ENCODE results near the gene PREPL.

The PREPL gene

DNA sequence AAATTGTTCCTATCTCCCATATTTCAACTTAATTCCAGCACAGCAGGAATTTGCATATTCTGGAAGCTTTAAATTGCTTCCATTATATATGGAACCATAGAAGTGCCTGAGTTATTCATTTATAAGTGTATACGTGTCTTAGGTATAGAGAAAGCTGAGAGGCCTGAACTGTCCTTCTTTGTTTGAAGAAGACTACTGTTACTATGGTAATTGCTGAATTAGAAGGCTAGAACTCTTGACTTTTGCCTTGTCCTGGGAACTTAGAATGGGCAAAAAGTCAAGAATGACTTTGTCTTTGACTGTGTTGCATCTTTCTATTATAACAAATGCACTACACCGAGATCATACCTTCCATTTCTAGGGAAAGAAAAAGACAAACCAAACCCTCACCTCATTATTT lies 16.2 kb upstream of the PREPL start:
- Histone ChIP-seq H3F3A (ENCODE audit: insufficient read depth) (peaks cover 5% of the 10 kb centered on the region; the same call in 1 of the 2 replicates), H3K79me2 (ENCODE audit: insufficient read depth, low read length) (peaks cover 12% of the 10 kb centered on the region; the same call in 1 of the 2 replicates), H3K27ac (ENCODE audit: low read depth, low read length) (no peak overlapping the region), H3K36me3 (ENCODE audit: low read length) (peaks cover 4% of the 10 kb centered on the region; the same call in 1 of the 2 replicates), H4K20me1 (ENCODE audit: low read depth, low read length) (no peaks in the 10 kb centered on the region; the same call in 1 of the 2 replicates), H3K9me3 (ENCODE audit: insufficient read depth, low read length) (no peaks in the 10 kb centered on the region), H3K4me2 (ENCODE audit: low read depth, low read length, poor library complexity, severe bottlenecking) (no peak overlapping the region), H2AFZ (ENCODE audit: low read depth, low read length, severe bottlenecking) (no peak overlapping the region), H3K9me2 (replicated peaks; ENCODE audit: insufficient read depth, low read length) (no peaks in the 10 kb centered on the region), H3K4me3 (ENCODE audit: insufficient read depth, low read length, poor library complexity, severe bottlenecking) (no peak overlapping the region), H3K27me3 (ENCODE audit: low read length) (no peaks in the 10 kb centered on the region), H3K9ac (ENCODE audit: low read length) (no peak overlapping the region)
- TF ChIP-seq, protein P1, sequence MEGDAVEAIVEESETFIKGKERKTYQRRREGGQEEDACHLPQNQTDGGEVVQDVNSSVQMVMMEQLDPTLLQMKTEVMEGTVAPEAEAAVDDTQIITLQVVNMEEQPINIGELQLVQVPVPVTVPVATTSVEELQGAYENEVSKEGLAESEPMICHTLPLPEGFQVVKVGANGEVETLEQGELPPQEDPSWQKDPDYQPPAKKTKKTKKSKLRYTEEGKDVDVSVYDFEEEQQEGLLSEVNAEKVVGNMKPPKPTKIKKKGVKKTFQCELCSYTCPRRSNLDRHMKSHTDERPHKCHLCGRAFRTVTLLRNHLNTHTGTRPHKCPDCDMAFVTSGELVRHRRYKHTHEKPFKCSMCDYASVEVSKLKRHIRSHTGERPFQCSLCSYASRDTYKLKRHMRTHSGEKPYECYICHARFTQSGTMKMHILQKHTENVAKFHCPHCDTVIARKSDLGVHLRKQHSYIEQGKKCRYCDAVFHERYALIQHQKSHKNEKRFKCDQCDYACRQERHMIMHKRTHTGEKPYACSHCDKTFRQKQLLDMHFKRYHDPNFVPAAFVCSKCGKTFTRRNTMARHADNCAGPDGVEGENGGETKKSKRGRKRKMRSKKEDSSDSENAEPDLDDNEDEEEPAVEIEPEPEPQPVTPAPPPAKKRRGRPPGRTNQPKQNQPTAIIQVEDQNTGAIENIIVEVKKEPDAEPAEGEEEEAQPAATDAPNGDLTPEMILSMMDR (IDR thresholded peaks at IDR 0.05; ENCODE audit: insufficient read depth, low read length, poor library complexity, severe bottlenecking), result no peak
- TF ChIP-seq EZH2phosphoT487 (conservative IDR thresholded peaks at IDR 0.05; ENCODE audit: low read length), result no peak

- Histone ChIP-seq H3K4me3 (ENCODE audit: insufficient read depth, low read length, poor library complexity, severe bottlenecking) (no peak overlapping the region), H4K20me1 (ENCODE audit: low read depth, low read length) (peaks cover 12% of the 10 kb centered on the region; the same call in 1 of the 2 replicates), H3F3A (ENCODE audit: insufficient read depth) (no peaks in the 10 kb centered on the region), H3K9me3 (ENCODE audit: insufficient read depth, low read length) (no peaks in the 10 kb centered on the region), H3K27ac (ENCODE audit: low read depth, low read length) (no peak overlapping the region), H3K79me2 (ENCODE audit: insufficient read depth, low read length) (peaks cover 48% of the 10 kb centered on the region), H3K9ac (ENCODE audit: low read length) (no peak overlapping the region), H2AFZ (ENCODE audit: low read depth, low read length, severe bottlenecking) (no peak overlapping the region), H3K36me3 (ENCODE audit: low read length) (peaks cover 4% of the 10 kb centered on the region; the same call in 1 of the 2 replicates), H3K9me2 (replicated peaks; ENCODE audit: insufficient read depth, low read length) (no peaks in the 10 kb centered on the region), H3K27me3 (ENCODE audit: low read length) (no peaks in the 10 kb centered on the region), H3K4me2 (ENCODE audit: low read depth, low read length, poor library complexity, severe bottlenecking) (no peak overlapping the region)
- TF ChIP-seq EZH2phosphoT487 (conservative IDR thresholded peaks at IDR 0.05; ENCODE audit: low read length), result no peak
- TF ChIP-seq, protein P1 (IDR thresholded peaks at IDR 0.05; ENCODE audit: insufficient read depth, low read length, poor library complexity, severe bottlenecking), result no peak
Measured at GRCh38 chr2:44372246-44372645, 11.0 kb upstream of the PREPL start.

DNA sequence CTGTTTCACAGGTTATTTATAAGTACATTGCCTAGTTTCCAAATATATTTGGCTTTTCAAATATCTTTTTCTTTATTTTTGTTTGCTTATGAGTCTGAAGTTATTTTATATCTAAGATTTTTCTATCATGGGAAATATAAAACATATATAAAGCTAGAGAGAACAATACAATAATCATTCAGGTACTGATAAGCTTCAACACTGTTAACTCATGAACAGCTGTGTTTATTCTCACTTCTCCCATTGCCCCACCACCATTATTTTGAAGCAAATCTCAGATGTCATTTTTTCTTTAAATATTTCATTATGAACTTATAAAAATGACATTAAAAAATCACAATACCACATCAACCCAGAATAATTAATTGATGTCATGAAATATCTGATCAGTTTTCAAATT lies 10.2 kb upstream of the PREPL start:
- no peaks in the 10 kb centered on the region for H3F3A ChIP-seq (ENCODE audit: insufficient read depth)
- H3K9ac ChIP-seq (ENCODE audit: low read length), result no peak overlapping the region
- no peak overlapping the region for H3K4me3 ChIP-seq (ENCODE audit: insufficient read depth, low read length, poor library complexity, severe bottlenecking)
- H3K27ac ChIP-seq (ENCODE audit: low read depth, low read length), result no peak overlapping the region
- H3K9me2 ChIP-seq (replicated peaks; ENCODE audit: insufficient read depth, low read length), result no peaks in the 10 kb centered on the region
- peaks cover 4% of the 10 kb centered on the region; the same call in 1 of the 2 replicates for H3K36me3 ChIP-seq (ENCODE audit: low read length)
- no peak overlapping the region for H2AFZ ChIP-seq (ENCODE audit: low read depth, low read length, severe bottlenecking)
- H3K27me3 ChIP-seq (ENCODE audit: low read length), result no peaks in the 10 kb centered on the region
- TF ChIP-seq EZH2phosphoT487 (conservative IDR thresholded peaks at IDR 0.05; ENCODE audit: low read length), result no peak
- TF ChIP-seq, protein P1 (IDR thresholded peaks at IDR 0.05; ENCODE audit: insufficient read depth, low read length, poor library complexity, severe bottlenecking), result no peak
- peaks cover 12% of the 10 kb centered on the region; the same call in 1 of the 2 replicates for H4K20me1 ChIP-seq (ENCODE audit: low read depth, low read length)
- no peak overlapping the region for H3K4me2 ChIP-seq (ENCODE audit: low read depth, low read length, poor library complexity, severe bottlenecking)
- H3K79me2 ChIP-seq (ENCODE audit: insufficient read depth, low read length), result peaks cover 54% of the 10 kb centered on the region
- no peaks in the 10 kb centered on the region for H3K9me3 ChIP-seq (ENCODE audit: insufficient read depth, low read length)

All from SU-DHL-6 (cell line).